SK-N-SH (cell line): ENCODE measurements around the gene TRIP11. TPM values are rescaled to one million over a fixed set of nuclear protein-coding genes. Genes with fewer than 3 reads are reported as not detected.

ENCODE experiments used
- CTCF ChIA-PET: fragments of 300-600, 350-600 bp; formaldehyde crosslinking; extraction: SDS; loops from one replicate; lab custom pipeline; 2021; lab: Yijun Ruan, JAX
- POLR2A ChIA-PET: fragments of 350-600 bp; sonication (Branson Sonifier 250); formaldehyde crosslinking; extraction: SDS; loops from one replicate; lab custom pipeline; 2020; ENCODE audit warnings: antibody characterized with exemption, inconsistent platforms; lab: Yijun Ruan, JAX
- DNase-seq: peaks from one replicate; pipeline ENCODE4 v3.0.0; 2012
- H2AFZ ChIP-seq: fragments of 200-600 bp; sonication (generic); 2 replicates; pipeline ENCODE4 v1.8.1; 2016; ENCODE audit warnings: antibody characterized with exemption, mild to moderate bottlenecking, low read depth
- H3F3A ChIP-seq: fragments of 200-600 bp; sonication (generic); replicated peaks from 2 replicates; pipeline ENCODE3; 2016; ENCODE audit warnings: antibody characterized with exemption, mild to moderate bottlenecking; ENCODE audit not compliant: insufficient read depth
- H3K27ac ChIP-seq, 2 experiments: fragments of 200-500 bp in 1 of 2; fragments of 200-600 bp in 1 of 2; sonication (Bioruptor generic) in 1 of 2; sonication (generic), shearing (Covaris generic) in 1 of 2; 2 replicates each; pipeline versions ENCODE4 v1.5.1 to v1.6.1; 2014 to 2016; ENCODE audit warnings: low read depth in 2 of 2, inconsistent platforms in 1 of 2, low read length in 1 of 2, mild to moderate bottlenecking in 1 of 2, mixed read lengths in 1 of 2
- H3K27me3 ChIP-seq: fragments of 200-600 bp; sonication (generic), shearing (Covaris generic); 2 replicates; pipeline ENCODE4 v1.6.1; 2016; ENCODE audit warnings: mixed run types; ENCODE audit not compliant: insufficient read depth
- H3K36me3 ChIP-seq, 2 experiments: fragments of 200-500 bp in 1 of 2; fragments of 200-600 bp in 1 of 2; sonication (Bioruptor generic) in 1 of 2; sonication (generic) in 1 of 2; replicated peaks in 1 of 2; 2 replicates each; pipeline versions ENCODE3 to v1.5.1; 2014 to 2016; ENCODE audit warnings: low read length in 1 of 2, mild to moderate bottlenecking in 1 of 2; ENCODE audit not compliant: insufficient read depth in 2 of 2, control insufficient read depth in 1 of 2
- H3K4me1 ChIP-seq, 2 experiments: fragments of 200-500 bp in 1 of 2; fragments of 200-600 bp in 1 of 2; sonication (Bioruptor generic) in 1 of 2; sonication (generic), shearing (Covaris generic) in 1 of 2; 2 replicates each; pipeline versions ENCODE4 v1.5.1 to v1.6.1; 2014 to 2016; ENCODE audit warnings: low read depth in 1 of 2, low read length in 1 of 2, mixed run types in 1 of 2; ENCODE audit not compliant: insufficient read depth in 2 of 2, control insufficient read depth in 1 of 2
- H3K4me2 ChIP-seq: fragments of 200-600 bp; sonication (generic), shearing (Covaris generic); 2 replicates; pipeline ENCODE4 v1.6.1; 2017; ENCODE audit warnings: mixed run types
- H3K4me3 ChIP-seq, 2 experiments: fragments of 200-500 bp in 1 of 2; fragments of 200-600 bp in 1 of 2; sonication (Bioruptor generic) in 1 of 2; sonication (generic), shearing (Covaris generic) in 1 of 2; 2 replicates each; pipeline versions ENCODE4 v1.5.1 to v1.8.1; 2014 to 2016; ENCODE audit warnings: low read depth in 2 of 2, inconsistent platforms in 1 of 2, low read length in 1 of 2, mild to moderate bottlenecking in 1 of 2, mixed read lengths in 1 of 2, moderate library complexity in 1 of 2
- H3K79me2 ChIP-seq: fragments of 200-600 bp; sonication (generic); 2 replicates; pipeline ENCODE4 v1.8.1; 2017; ENCODE audit warnings: mild to moderate bottlenecking; ENCODE audit not compliant: insufficient read depth
- H3K9ac ChIP-seq: fragments of 200-600 bp; sonication (generic); 2 replicates; pipeline ENCODE4 v1.6.1; 2017; ENCODE audit warnings: mixed run types
- H3K9me2 ChIP-seq: fragments of 200-600 bp; sonication (generic); 2 replicates; pipeline ENCODE4 v1.6.1; 2017; ENCODE audit warnings: mixed run types
- H3K9me3 ChIP-seq: fragments of 200-600 bp; sonication (generic); 2 replicates; pipeline ENCODE4 v1.6.1; 2017; ENCODE audit warnings: mixed run types, mild to moderate bottlenecking, moderate library complexity
- H4K20me1 ChIP-seq: fragments of 200-600 bp; sonication (generic); 2 replicates; pipeline ENCODE4 v1.6.1; 2017; ENCODE audit warnings: mild to moderate bottlenecking, mixed run types; ENCODE audit not compliant: insufficient read depth
- ELF1 ChIP-seq: IDR thresholded peaks from 2 replicates; pipeline ENCODE4 v1.4.0; 2012
- EZH2phosphoT487 ChIP-seq: fragments of 200-600 bp; sonication (generic); IDR thresholded peaks from 2 replicates; pipeline ENCODE4 v1.6.1; 2017; ENCODE audit warnings: low read depth, mixed run types, mild to moderate bottlenecking, antibody characterized with exemption, moderate library complexity, borderline replicate concordance
- FOSL2 ChIP-seq: IDR thresholded peaks from 2 replicates; pipeline ENCODE4 v1.4.0; 2012; ENCODE audit warnings: low read depth, mild to moderate bottlenecking, moderate library complexity, borderline replicate concordance
- GABPA ChIP-seq: IDR thresholded peaks from 2 replicates; pipeline ENCODE4 v1.4.0; 2012; ENCODE audit warnings: low read depth, mild to moderate bottlenecking
- GATA2 ChIP-seq: sonication (generic); formaldehyde crosslinking; IDR thresholded peaks from 2 replicates; pipeline ENCODE4 v1.5.0; 2020; ENCODE audit warnings: mild to moderate bottlenecking, missing genetic modification reagents
- IRF3 ChIP-seq: fragments of 150-350 bp; IDR thresholded peaks from 2 replicates; pipeline ENCODE4 v1.6.1; 2016; ENCODE audit warnings: mild to moderate bottlenecking, low read depth, low read length
- MAX ChIP-seq: IDR thresholded peaks from 2 replicates; pipeline ENCODE4 v1.4.0; 2012; ENCODE audit warnings: low read depth
- MEF2A ChIP-seq: IDR thresholded peaks from 2 replicates; pipeline ENCODE4 v1.4.0; 2012; ENCODE audit warnings: low read depth, borderline replicate concordance
- MXI1 ChIP-seq: IDR thresholded peaks from 2 replicates; pipeline ENCODE4 v1.6.1; 2012; ENCODE audit warnings: mild to moderate bottlenecking, low read depth, low read length, improper control_type of control experiment
- NFIC ChIP-seq: IDR thresholded peaks from 2 replicates; pipeline ENCODE4 v1.4.0; 2012; ENCODE audit warnings: borderline replicate concordance
- NRF1 ChIP-seq: IDR thresholded peaks from 2 replicates; pipeline ENCODE4 v1.6.1; 2012; ENCODE audit warnings: low read depth, mild to moderate bottlenecking, low read length
- PBX3 ChIP-seq: IDR thresholded peaks from 2 replicates; pipeline ENCODE4; 2012
- RAD21 ChIP-seq: IDR thresholded peaks from 2 replicates; pipeline ENCODE4 v1.6.1; 2012; ENCODE audit warnings: mild to moderate bottlenecking, low read length
- RCOR1 ChIP-seq: fragments of 150-350 bp; IDR thresholded peaks from 2 replicates; pipeline ENCODE4 v1.6.1; 2017; ENCODE audit warnings: antibody characterized with exemption, low read length
- SIN3A ChIP-seq: IDR thresholded peaks from 2 replicates; pipeline ENCODE4 v1.6.1; 2012; ENCODE audit warnings: low read depth, mild to moderate bottlenecking, low read length, moderate library complexity, borderline replicate concordance
- TCF12 ChIP-seq: IDR thresholded peaks from 2 replicates; pipeline ENCODE4 v1.4.0; 2012
- TEAD4 ChIP-seq: IDR thresholded peaks from 2 replicates; pipeline ENCODE4 v1.4.0; 2012; ENCODE audit warnings: mild to moderate bottlenecking, borderline replicate concordance; ENCODE audit not compliant: insufficient read depth
- USF1 ChIP-seq: IDR thresholded peaks from 2 replicates; pipeline ENCODE4 v1.4.0; 2012; ENCODE audit warnings: low read depth, borderline replicate concordance
- USF2 ChIP-seq: fragments of 150-350 bp; IDR thresholded peaks from 2 replicates; pipeline ENCODE4 v1.6.1; 2017; ENCODE audit warnings: antibody characterized with exemption, low read length, low read depth, borderline replicate concordance
- YY1 ChIP-seq: IDR thresholded peaks from 2 replicates; pipeline ENCODE4 v1.4.0; 2012; ENCODE audit warnings: low read depth, mild to moderate bottlenecking
- ZBTB33 ChIP-seq: IDR thresholded peaks from 2 replicates; pipeline ENCODE4 v1.4.0; 2012; ENCODE audit warnings: low read depth, borderline replicate concordance
- WGBS: methylation state at CpG from one replicate; pipeline ENCODE4 v1.1.6; 2017; ENCODE audit warnings: low lambda C conversion rate; 5-methylcytosine and 5-hydroxymethylcytosine counted together
- polyA plus RNA-seq, 3 experiments: library from polyadenylated mRNA; depleted of rRNA; stranded (reverse); fragments of >200 nt; gene quantifications; 2 replicates each; pipeline ENCODE4 v1.2.3, GENCODE V29; 2012

Gene TRIP11
- polyA plus RNA-seq, 1 of the 3 experiments (the other 2 are of a cell fraction), result 4.6 TPM

GRCh38 chr14:91942128-91942527, 97.7 kb downstream of the TRIP11 start:
- H3F3A ChIP-seq, result peaks cover 4% of the 10 kb centered on the region
- peaks cover 46% of the 10 kb centered on the region for H3K79me2 ChIP-seq
- H3K27ac ChIP-seq, result no peak overlapping the region
- H3K9me3 ChIP-seq, result no peaks in the 10 kb centered on the region
- ChIA-PET POLR2A (no interaction called here), CTCF (no interaction called here)
- no peak overlapping the region for H3K4me3 ChIP-seq
- no peaks in the 10 kb centered on the region for H3K9me2 ChIP-seq
- peaks cover under 1 to 11% of the 10 kb centered on the region in 2 experiments; a peak in 2 of 4 replicates for H3K4me1 ChIP-seq
- TF ChIP-seq GABPA (no peak), NRF1 (no peak), TCF12 (no peak), MEF2A (no peak), FOSL2 (no peak), YY1 (no peak), GATA2 (CRISPR knock-in tag) (no peak), USF2 (no peak), SIN3A (no peak), NFIC (no peak), USF1 (no peak), EZH2phosphoT487 (no peak), IRF3 (no peak), PBX3 (no peak), RAD21 (no peak)
- no peak overlapping the region for H2AFZ ChIP-seq
- peaks cover 24 to 37% of the 10 kb centered on the region in 2 experiments for H3K36me3 ChIP-seq
- H3K9ac ChIP-seq, result no peak overlapping the region
- 0% methylated on average over 1 of the region's 1 CpG for WGBS
- no peaks in the 10 kb centered on the region for H3K27me3 ChIP-seq
- DNase-seq, result no peak
- no peak overlapping the region for H3K4me2 ChIP-seq
- H4K20me1 ChIP-seq, result no peaks in the 10 kb centered on the region

GRCh38 chr14:91940209-91940608, 99.7 kb downstream of the TRIP11 start:
- no peaks in the 10 kb centered on the region for H3K9me2 ChIP-seq
- H3K9me3 ChIP-seq, result no peaks in the 10 kb centered on the region
- H3K4me1 ChIP-seq, result 0 out of 4 replicates have a peak, but pooled peaks cover 0 to 2% of the 10 kb centered on the region in 2 experiments
- CTCF ChIA-PET, result interaction anchor here (1.1 kb wide), 1 partner anchor 26 kb away, joined by 3 read pairs; no protein-coding TSS in a partner anchor
- no peak overlapping the region for H3K27ac ChIP-seq
- POLR2A ChIA-PET, result no interaction called here
- H3F3A ChIP-seq, result no peaks in the 10 kb centered on the region
- no peak overlapping the region for H2AFZ ChIP-seq
- H4K20me1 ChIP-seq, result no peaks in the 10 kb centered on the region
- TF ChIP-seq MXI1 (no peak), USF2 (no peak), ZBTB33 (no peak), NRF1 (no peak), MAX (no peak), ELF1 (no peak), TEAD4 (no peak), RCOR1 (no peak), GABPA (no peak), MEF2A (no peak)
- DNase-seq, result no peak
- H3K27me3 ChIP-seq, result no peaks in the 10 kb centered on the region
- 89% methylated on average over 3 of the region's 3 CpGs for WGBS
- no peak overlapping the region for H3K9ac ChIP-seq
- H3K79me2 ChIP-seq, result peaks cover 34% of the 10 kb centered on the region
- H3K4me2 ChIP-seq, result no peak overlapping the region
- H3K4me3 ChIP-seq, result no peak overlapping the region
- peaks cover 38 to 55% of the 10 kb centered on the region in 2 experiments for H3K36me3 ChIP-seq
